SK-N-SH (cell line): ENCODE results near the gene HDAC2. TPM values are rescaled to one million over a fixed set of nuclear protein-coding genes. Genes with fewer than 3 reads are reported as not detected.

Source experiments
- CTCF ChIA-PET: fragments of 300-600, 350-600 bp; formaldehyde crosslinking; extraction: SDS; loops from one replicate; lab custom pipeline; 2021; lab: Yijun Ruan, JAX
- POLR2A ChIA-PET: fragments of 350-600 bp; sonication (Branson Sonifier 250); formaldehyde crosslinking; extraction: SDS; loops from one replicate; lab custom pipeline; 2020; ENCODE audit warnings: antibody characterized with exemption, inconsistent platforms; lab: Yijun Ruan, JAX
- DNase-seq: peaks from one replicate; pipeline ENCODE4 v3.0.0; 2012
- H2AFZ ChIP-seq: fragments of 200-600 bp; sonication (generic); 2 replicates; pipeline ENCODE4 v1.8.1; 2016; ENCODE audit warnings: antibody characterized with exemption, mild to moderate bottlenecking, low read depth
- H3F3A ChIP-seq: fragments of 200-600 bp; sonication (generic); replicated peaks from 2 replicates; pipeline ENCODE3; 2016; ENCODE audit warnings: antibody characterized with exemption, mild to moderate bottlenecking; ENCODE audit not compliant: insufficient read depth
- H3K27ac ChIP-seq, 2 experiments: fragments of 200-500 bp in 1 of 2; fragments of 200-600 bp in 1 of 2; sonication (Bioruptor generic) in 1 of 2; sonication (generic), shearing (Covaris generic) in 1 of 2; 2 replicates each; pipeline versions ENCODE4 v1.5.1 to v1.6.1; 2014 to 2016; ENCODE audit warnings: low read depth in 2 of 2, inconsistent platforms in 1 of 2, low read length in 1 of 2, mild to moderate bottlenecking in 1 of 2, mixed read lengths in 1 of 2
- H3K27me3 ChIP-seq: fragments of 200-600 bp; sonication (generic), shearing (Covaris generic); 2 replicates; pipeline ENCODE4 v1.6.1; 2016; ENCODE audit warnings: mixed run types; ENCODE audit not compliant: insufficient read depth
- H3K36me3 ChIP-seq, 2 experiments: fragments of 200-500 bp in 1 of 2; fragments of 200-600 bp in 1 of 2; sonication (Bioruptor generic) in 1 of 2; sonication (generic) in 1 of 2; replicated peaks in 1 of 2; 2 replicates each; pipeline versions ENCODE3 to v1.5.1; 2014 to 2016; ENCODE audit warnings: low read length in 1 of 2, mild to moderate bottlenecking in 1 of 2; ENCODE audit not compliant: insufficient read depth in 2 of 2, control insufficient read depth in 1 of 2
- H3K4me1 ChIP-seq, 2 experiments: fragments of 200-500 bp in 1 of 2; fragments of 200-600 bp in 1 of 2; sonication (Bioruptor generic) in 1 of 2; sonication (generic), shearing (Covaris generic) in 1 of 2; 2 replicates each; pipeline versions ENCODE4 v1.5.1 to v1.6.1; 2014 to 2016; ENCODE audit warnings: low read depth in 1 of 2, low read length in 1 of 2, mixed run types in 1 of 2; ENCODE audit not compliant: insufficient read depth in 2 of 2, control insufficient read depth in 1 of 2
- H3K4me2 ChIP-seq: fragments of 200-600 bp; sonication (generic), shearing (Covaris generic); 2 replicates; pipeline ENCODE4 v1.6.1; 2017; ENCODE audit warnings: mixed run types
- H3K4me3 ChIP-seq, 2 experiments: fragments of 200-500 bp in 1 of 2; fragments of 200-600 bp in 1 of 2; sonication (Bioruptor generic) in 1 of 2; sonication (generic), shearing (Covaris generic) in 1 of 2; 2 replicates each; pipeline versions ENCODE4 v1.5.1 to v1.8.1; 2014 to 2016; ENCODE audit warnings: low read depth in 2 of 2, inconsistent platforms in 1 of 2, low read length in 1 of 2, mild to moderate bottlenecking in 1 of 2, mixed read lengths in 1 of 2, moderate library complexity in 1 of 2
- H3K79me2 ChIP-seq: fragments of 200-600 bp; sonication (generic); 2 replicates; pipeline ENCODE4 v1.8.1; 2017; ENCODE audit warnings: mild to moderate bottlenecking; ENCODE audit not compliant: insufficient read depth
- H3K9ac ChIP-seq: fragments of 200-600 bp; sonication (generic); 2 replicates; pipeline ENCODE4 v1.6.1; 2017; ENCODE audit warnings: mixed run types
- H3K9me2 ChIP-seq: fragments of 200-600 bp; sonication (generic); 2 replicates; pipeline ENCODE4 v1.6.1; 2017; ENCODE audit warnings: mixed run types
- H3K9me3 ChIP-seq: fragments of 200-600 bp; sonication (generic); 2 replicates; pipeline ENCODE4 v1.6.1; 2017; ENCODE audit warnings: mixed run types, mild to moderate bottlenecking, moderate library complexity
- H4K20me1 ChIP-seq: fragments of 200-600 bp; sonication (generic); 2 replicates; pipeline ENCODE4 v1.6.1; 2017; ENCODE audit warnings: mild to moderate bottlenecking, mixed run types; ENCODE audit not compliant: insufficient read depth
- ELF1 ChIP-seq: IDR thresholded peaks from 2 replicates; pipeline ENCODE4 v1.4.0; 2012
- REST ChIP-seq: IDR thresholded peaks from 2 replicates; pipeline ENCODE4 v1.6.1; 2012; ENCODE audit warnings: mild to moderate bottlenecking, low read depth, low read length, moderate library complexity
- whole genome bisulfite sequencing: methylation state at CpG from one replicate; pipeline ENCODE4 v1.1.6; 2017; ENCODE audit warnings: low lambda C conversion rate; 5-methylcytosine and 5-hydroxymethylcytosine counted together
- polyA plus RNA-seq, 3 experiments: library from polyadenylated mRNA; depleted of rRNA; stranded (reverse); fragments of >200 nt; gene quantifications; 2 replicates each; pipeline ENCODE4 v1.2.3, GENCODE V29; 2012
- TF ChIP-seq, protein P1 (sequence below): IDR thresholded peaks from 2 replicates; pipeline ENCODE4 v1.4.0; 2012; ENCODE audit warnings: low read depth
- TF ChIP-seq, protein P2 (sequence below): fragments of 150-350 bp; IDR thresholded peaks from 2 replicates; pipeline ENCODE4 v1.6.1; 2017; ENCODE audit warnings: antibody characterized with exemption, low read length, low read depth, borderline replicate concordance
- TF ChIP-seq, protein P3 (sequence below): fragments of 200-600 bp; sonication (generic); IDR thresholded peaks from 2 replicates; pipeline ENCODE4 v1.6.1; 2017; ENCODE audit warnings: antibody characterized with exemption, mild to moderate bottlenecking, moderate library complexity

Gene HDAC2
- polyA plus RNA-seq, 1 of the 3 experiments (the other 2 are of a cell fraction) = 90.4 TPM

GRCh38 chr6:113971741-113972140 lies 793 bp upstream of the HDAC2 start:
- Histone ChIP-seq H3K79me2 (peaks cover 42% of the 10 kb centered on the region), H3F3A (peaks cover 10% of the 10 kb centered on the region), H2AFZ (peak overlapping the region; percentile 95), H3K4me2 (peak overlapping the region; percentile 92), H4K20me1 (peaks cover 32% of the 10 kb centered on the region), H3K27ac (peak overlapping the region in 1 of 2 experiments; percentile 89; a peak in 2 of 4 replicates)
- DNase-seq = no peak
- CTCF ChIA-PET = interaction anchor here (1.7 to 3.4 kb wide), 3 partner anchors 9 to 36 kb away, joined by 6 to 9 read pairs (median 9); no protein-coding TSS in a partner anchor
- 92% methylated on average over 2 of the region's 2 CpGs for WGBS
- TF ChIP-seq ELF1 = no peak
- TF ChIP-seq, protein P1, sequence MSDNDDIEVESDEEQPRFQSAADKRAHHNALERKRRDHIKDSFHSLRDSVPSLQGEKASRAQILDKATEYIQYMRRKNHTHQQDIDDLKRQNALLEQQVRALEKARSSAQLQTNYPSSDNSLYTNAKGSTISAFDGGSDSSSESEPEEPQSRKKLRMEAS = no peak
- TF ChIP-seq, protein P2, sequence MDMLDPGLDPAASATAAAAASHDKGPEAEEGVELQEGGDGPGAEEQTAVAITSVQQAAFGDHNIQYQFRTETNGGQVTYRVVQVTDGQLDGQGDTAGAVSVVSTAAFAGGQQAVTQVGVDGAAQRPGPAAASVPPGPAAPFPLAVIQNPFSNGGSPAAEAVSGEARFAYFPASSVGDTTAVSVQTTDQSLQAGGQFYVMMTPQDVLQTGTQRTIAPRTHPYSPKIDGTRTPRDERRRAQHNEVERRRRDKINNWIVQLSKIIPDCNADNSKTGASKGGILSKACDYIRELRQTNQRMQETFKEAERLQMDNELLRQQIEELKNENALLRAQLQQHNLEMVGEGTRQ = no peak
- TF ChIP-seq, all 33 proteins: peak for 0
- H3K9me3 ChIP-seq = no peaks in the 10 kb centered on the region
- peak overlapping the region; percentile 96; the same call in 1 of the 2 replicates for H3K9ac ChIP-seq
- peaks cover 0 to 14% of the 10 kb centered on the region in 2 experiments; a peak in 3 of 4 replicates for H3K4me1 ChIP-seq
- no peaks in the 10 kb centered on the region for H3K36me3 ChIP-seq
- H3K4me3 ChIP-seq = peak overlapping the region in 1 of 2 experiments; percentile 97; a peak in 3 of 4 replicates
- no peaks in the 10 kb centered on the region for H3K27me3 ChIP-seq
- POLR2A ChIA-PET = interaction anchor here (0.6 to 1.0 kb wide), 3 partner anchors 9 to 24 kb away, joined by 3 to 5 read pairs (median 3); no protein-coding TSS in a partner anchor
- no peaks in the 10 kb centered on the region for H3K9me2 ChIP-seq

- ChIA-PET CTCF (interaction anchor here (1.5 to 1.7 kb wide), 2 partner anchors 24 to 30 kb away, joined by 4 to 6 read pairs; no protein-coding TSS in a partner anchor), POLR2A (no interaction called here)
- DNase-seq = peak; percentile 70
- Histone ChIP-seq H3K4me1 (peaks cover 0 to 14% of the 10 kb centered on the region in 2 experiments; a peak in 3 of 4 replicates), H3K9me2 (no peaks in the 10 kb centered on the region), H3K4me2 (peak overlapping the region; percentile 92), H3F3A (peaks cover 10% of the 10 kb centered on the region), H3K79me2 (peaks cover 58% of the 10 kb centered on the region), H2AFZ (peak overlapping the region; percentile 95), H3K9me3 (no peaks in the 10 kb centered on the region), H3K9ac (peak overlapping the region; percentile 96), H4K20me1 (peaks cover 48% of the 10 kb centered on the region), H3K36me3 (peaks cover 0 to 5% of the 10 kb centered on the region in 2 experiments), H3K4me3 (peak overlapping the region; percentile 89 to 97), H3K27me3 (no peaks in the 10 kb centered on the region), H3K27ac (peak overlapping the region; percentile 89 to 95)
- TF ChIP-seq, protein P1 = 0 out of 2 replicates have a peak, but pooled peaks have one; percentile 8
- no peak for TF ChIP-seq REST
- TF ChIP-seq, protein P3, sequence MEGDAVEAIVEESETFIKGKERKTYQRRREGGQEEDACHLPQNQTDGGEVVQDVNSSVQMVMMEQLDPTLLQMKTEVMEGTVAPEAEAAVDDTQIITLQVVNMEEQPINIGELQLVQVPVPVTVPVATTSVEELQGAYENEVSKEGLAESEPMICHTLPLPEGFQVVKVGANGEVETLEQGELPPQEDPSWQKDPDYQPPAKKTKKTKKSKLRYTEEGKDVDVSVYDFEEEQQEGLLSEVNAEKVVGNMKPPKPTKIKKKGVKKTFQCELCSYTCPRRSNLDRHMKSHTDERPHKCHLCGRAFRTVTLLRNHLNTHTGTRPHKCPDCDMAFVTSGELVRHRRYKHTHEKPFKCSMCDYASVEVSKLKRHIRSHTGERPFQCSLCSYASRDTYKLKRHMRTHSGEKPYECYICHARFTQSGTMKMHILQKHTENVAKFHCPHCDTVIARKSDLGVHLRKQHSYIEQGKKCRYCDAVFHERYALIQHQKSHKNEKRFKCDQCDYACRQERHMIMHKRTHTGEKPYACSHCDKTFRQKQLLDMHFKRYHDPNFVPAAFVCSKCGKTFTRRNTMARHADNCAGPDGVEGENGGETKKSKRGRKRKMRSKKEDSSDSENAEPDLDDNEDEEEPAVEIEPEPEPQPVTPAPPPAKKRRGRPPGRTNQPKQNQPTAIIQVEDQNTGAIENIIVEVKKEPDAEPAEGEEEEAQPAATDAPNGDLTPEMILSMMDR = no peak
- under 1% methylated on average over 43 of the region's 70 CpGs for WGBS
Measured at GRCh38 chr6:113969888-113970804, 802 bp downstream of the HDAC2 start.
